Motor neuron (in vitro differentiated cells): Measurements from ENCODE around the gene ENO1. TPM values are rescaled to one million over a fixed set of nuclear protein-coding genes. Genes with fewer than 3 reads are reported as not detected.
A peak's percentile ranks its signal among the peaks of the same experiment; 100 is the strongest.
"Not testable (repeated sequence)": the region's sequence is repeated elsewhere in the genome, so short reads cannot be mapped to it uniquely, and the experiment has no call there.

ENCODE experiments used
- ATAC-seq, 8 experiments: fragments of 200-7000 bp; cut with Tn5 transposase; replicated peaks in 6 of 8; 2 replicates each; pipeline ENCODE4 v1.8.0; 2021; ENCODE audit warnings: mild to moderate bottlenecking in 8 of 8, moderate library complexity in 8 of 8
- H3K27ac ChIP-seq, 2 donors: fragments of 250-450 bp; sonication (Bioruptor Pico); 2 replicates each; pipeline ENCODE4 v1.9.0; 2021; ENCODE audit warnings: antibody characterized with exemption in 2 of 2, mild to moderate bottlenecking in 2 of 2, moderate library complexity in 1 of 2
- H3K4me1 ChIP-seq, 2 donors: fragments of 250-450 bp; sonication (Bioruptor Pico); replicated peaks in 1 of 2; 2 replicates each; pipeline ENCODE4 v1.6.1; 2021; ENCODE audit warnings: antibody characterized with exemption in 2 of 2, mild to moderate bottlenecking in 2 of 2, moderate library complexity in 1 of 2
- H3K4me3 ChIP-seq, 5 donors: fragments of 250-450 bp; sonication (Bioruptor Pico); 2 replicates each; pipeline ENCODE4 v1.9.0; 2021; ENCODE audit warnings: antibody characterized with exemption in 5 of 5, mild to moderate bottlenecking in 5 of 5, moderate library complexity in 4 of 5
- WGBS, 10 experiments: fragments of 450-650 bp; shearing (Covaris generic); methylation state at CpG; one replicate each; pipeline ENCODE4 v1.0.0; 2022; 5-methylcytosine and 5-hydroxymethylcytosine counted together
- in situ Hi-C, 9 experiments: fragments of 400-800 bp; cut with MboI; loops; one replicate each; pipeline ENCODE4 v1.15.0; 2021; ENCODE audit warnings: low sequenced_read_pairs in 9 of 9, low pct_unique_long_range_greater_than_20kb in 2 of 9; ENCODE audit not compliant: unreplicated experiment in 9 of 9
- total RNA-seq, 8 experiments: library from RNA; unstranded; fragments of 300-600 nt; gene quantifications; 2 replicates each; pipeline versions ENCODE4 v1.2.3 to v1.2.4, GENCODE V29; 2022

ENO1 gene
- total RNA-seq, 8 experiments from 2014 or later, result 1,090 to 3,052 (median 1,563) TPM

DNA sequence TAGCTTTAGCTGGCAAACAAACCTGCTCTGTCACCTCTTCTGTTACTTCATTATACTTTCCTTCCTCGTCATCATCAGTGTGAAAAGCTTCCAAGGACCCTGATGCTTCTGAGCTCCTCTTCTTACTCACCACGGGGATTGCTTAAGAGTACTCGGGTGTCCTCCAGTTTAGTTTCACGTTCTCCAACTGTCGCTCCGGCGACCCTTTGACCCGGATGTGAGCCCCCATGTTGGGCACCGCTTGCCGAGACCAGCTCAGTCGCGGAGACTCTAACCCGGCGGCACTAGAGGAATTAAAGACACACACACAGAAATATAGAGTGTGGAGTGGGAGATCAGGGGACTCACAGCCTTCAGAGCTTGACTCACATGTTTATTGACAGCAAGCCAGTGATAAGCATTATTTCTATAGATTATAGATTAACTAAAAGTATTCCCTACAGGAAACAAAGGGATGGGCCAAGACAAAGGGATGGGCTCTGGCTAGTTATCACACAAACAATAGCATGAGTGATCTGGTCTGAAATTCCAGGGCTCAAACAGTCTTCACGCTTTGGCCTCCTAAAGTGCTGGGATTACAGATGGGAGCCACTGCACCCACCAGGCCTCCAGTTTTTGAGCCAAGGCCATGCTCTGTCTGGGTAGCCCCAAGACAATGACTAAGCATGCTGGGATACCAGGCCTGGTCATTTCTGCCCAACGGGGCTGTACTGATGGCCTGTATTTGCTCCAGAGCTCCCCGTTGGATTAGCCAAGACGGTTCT lies 30.1 kb upstream of the ENO1 start:
- Histone ChIP-seq H3K27ac (no peak overlapping the region), H3K4me3 (no peak overlapping the region), H3K4me1 (peaks cover 7 to 9% of the 10 kb centered on the region in 2 donors)
- in situ Hi-C loops, result loop anchor here in 1 of 9 experiments (25.0 kb wide), 1 partner anchor 204 kb away; no protein-coding TSS in a partner anchor
- WGBS, 10 experiments, result 32 to 91% (median 57%) methylated on average over 2 to 17 of the region's 18 CpGs
- ATAC-seq, result peak in 3 of 8 experiments; percentile 29 to 38 (median 35)

DNA sequence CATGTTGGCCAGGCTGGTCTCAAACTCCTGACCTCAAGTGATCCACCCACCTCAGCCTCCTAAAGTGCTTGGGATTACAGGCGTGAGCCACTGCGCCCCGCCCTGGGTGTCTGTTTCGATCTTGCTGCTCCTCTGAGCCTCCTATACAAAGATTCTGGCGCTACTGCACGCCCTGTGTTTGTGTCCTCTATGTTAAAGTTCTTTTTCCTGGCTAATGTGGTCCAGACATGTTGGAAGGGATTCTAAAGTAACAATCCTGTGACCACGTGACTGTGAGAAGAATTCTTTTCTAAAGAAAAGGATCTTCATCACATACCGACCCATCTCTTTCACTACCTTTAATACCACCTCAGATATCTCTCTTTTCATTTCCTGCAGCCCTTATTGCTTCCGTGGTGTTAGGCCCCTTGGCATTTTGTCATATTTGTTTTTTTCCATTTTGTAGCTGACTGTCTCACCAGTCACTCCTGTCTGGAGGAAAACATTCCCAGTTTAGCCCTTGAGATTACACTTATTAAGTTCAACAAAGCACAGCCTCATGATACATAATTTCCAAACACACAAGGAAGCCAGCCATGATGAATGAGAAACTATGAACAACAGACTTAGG lies 27.2 kb upstream of the ENO1 start:
- 0 to 95% (median 88%) methylated on average over 1 to 9 of the region's 9 CpGs; no CpG with 5 or more reads in 1 of the 10 experiments for WGBS, 10 experiments
- ATAC-seq, result peak in 2 of 8 experiments; percentile 49 to 68
- in situ Hi-C loops, result loop anchor here in 1 of 9 experiments (25.0 kb wide), 1 partner anchor 207 kb away; no protein-coding TSS in a partner anchor
- H3K4me1 ChIP-seq, result peaks cover 7 to 9% of the 10 kb centered on the region in 2 donors
- H3K27ac ChIP-seq, result no peak overlapping the region
- no peak overlapping the region for H3K4me3 ChIP-seq

- peak in 4 of 8 experiments; percentile 62 to 96 (median 74) for ATAC-seq
- H3K27ac ChIP-seq, result no peak overlapping the region
- in situ Hi-C loops, result loop anchor here in 1 of 9 experiments (25.0 kb wide), 1 partner anchor 208 kb away; no protein-coding TSS in a partner anchor
- no peak overlapping the region for H3K4me3 ChIP-seq
- H3K4me1 ChIP-seq, result peaks cover 7 to 9% of the 10 kb centered on the region in 2 donors
- 0 to 100% (median 89%) methylated on average over 1 to 6 of the region's 6 CpGs; no CpG with 5 or more reads in 1 of the 10 experiments for whole genome bisulfite sequencing, 10 experiments
Observed at GRCh38 chr1:8903908-8904650, 25.6 kb upstream of the ENO1 start.

- Histone ChIP-seq H3K4me3 (no peak overlapping the region), H3K27ac (no peak overlapping the region), H3K4me1 (peaks cover 1 to 3% of the 10 kb centered on the region in 2 donors)
- 60 to 100% (median 95%) methylated on average over 1 to 6 of the region's 6 CpGs; no CpG with 5 or more reads in 3 of the 10 experiments for WGBS, 10 experiments
- in situ Hi-C loops, result loop anchor here in 1 of 9 experiments (25.0 kb wide), 1 partner anchor 209 kb away; no protein-coding TSS in a partner anchor
- peak in 1 of 8 experiments; percentile 55 for ATAC-seq
Observed at GRCh38 chr1:8903410-8903809, 24.9 kb upstream of the ENO1 start.

- in situ Hi-C loops, result loop anchor here in 1 of 9 experiments (25.0 kb wide), 1 partner anchor 210 kb away; no protein-coding TSS in a partner anchor
- no peaks in the 10 kb centered on the region for H3K4me1 ChIP-seq
- 80 to 100% (median 90%) methylated on average over 1 to 5 of the region's 5 CpGs; no CpG with 5 or more reads in 4 of the 10 experiments for WGBS, 10 experiments
- no peak overlapping the region for H3K4me3 ChIP-seq
- H3K27ac ChIP-seq, result no peak overlapping the region
- ATAC-seq, result no peak
Observed at GRCh38 chr1:8902765-8903164, 24.3 kb upstream of the ENO1 start.

GRCh38 chr1:8900684-8901083 lies 22.2 kb upstream of the ENO1 start:
- in situ Hi-C loops, result loop anchor here in 1 of 9 experiments (25.0 kb wide), 1 partner anchor 212 kb away; no protein-coding TSS in a partner anchor
- not testable (repeated sequence) for H3K4me1 ChIP-seq, H3K27ac ChIP-seq, ATAC-seq, H3K4me3 ChIP-seq
- WGBS, 10 experiments, result 71 to 100% (median 90%) methylated on average over 1 to 4 of the region's 4 CpGs; no CpG with 5 or more reads in 3 of the 10 experiments

- Histone ChIP-seq H3K4me1 (no peaks in the 10 kb centered on the region), H3K27ac (no peak overlapping the region), H3K4me3 (no peak overlapping the region)
- WGBS, 10 experiments, result 40 to 97% (median 87%) methylated on average over 2 to 7 of the region's 7 CpGs
- in situ Hi-C loops, result no loop called here
- no peak for ATAC-seq
Observed at GRCh38 chr1:8899046-8899445, 20.6 kb upstream of the ENO1 start.

GRCh38 chr1:8898418-8898817 lies 19.9 kb upstream of the ENO1 start:
- ATAC-seq, in situ Hi-C loops, H3K4me3 ChIP-seq, H3K27ac ChIP-seq, H3K4me1 ChIP-seq: not testable (repeated sequence)
- WGBS, 10 experiments, result 57 to 100% (median 88%) methylated on average over 1 to 4 of the region's 5 CpGs; no CpG with 5 or more reads in 2 of the 10 experiments

DNA sequence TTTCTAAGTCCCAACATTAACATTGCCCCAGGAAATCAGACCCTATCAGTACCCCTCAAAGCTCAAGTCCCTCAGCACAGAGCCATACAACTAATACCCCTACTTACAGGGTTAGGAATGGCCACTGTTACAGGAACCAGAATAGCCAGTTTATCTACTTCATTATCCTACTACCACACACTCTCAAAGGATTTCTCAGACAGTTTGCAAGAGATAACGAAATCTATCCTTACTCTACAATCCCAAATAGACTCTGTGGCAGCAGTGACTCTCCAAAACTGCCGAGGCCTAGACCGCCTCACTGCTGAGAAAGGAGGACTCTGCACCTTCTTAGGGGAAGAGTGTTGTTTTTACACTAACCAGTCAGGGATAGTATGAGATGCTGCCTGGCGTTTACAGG lies 19.0 kb upstream of the ENO1 start:
- H3K27ac ChIP-seq, ATAC-seq, H3K4me1 ChIP-seq, H3K4me3 ChIP-seq, in situ Hi-C loops: not testable (repeated sequence)
- 83 to 100% (median 95%) methylated on average over 1 to 2 of the region's 4 CpGs; no CpG with 5 or more reads in 6 of the 10 experiments for WGBS, 10 experiments

DNA sequence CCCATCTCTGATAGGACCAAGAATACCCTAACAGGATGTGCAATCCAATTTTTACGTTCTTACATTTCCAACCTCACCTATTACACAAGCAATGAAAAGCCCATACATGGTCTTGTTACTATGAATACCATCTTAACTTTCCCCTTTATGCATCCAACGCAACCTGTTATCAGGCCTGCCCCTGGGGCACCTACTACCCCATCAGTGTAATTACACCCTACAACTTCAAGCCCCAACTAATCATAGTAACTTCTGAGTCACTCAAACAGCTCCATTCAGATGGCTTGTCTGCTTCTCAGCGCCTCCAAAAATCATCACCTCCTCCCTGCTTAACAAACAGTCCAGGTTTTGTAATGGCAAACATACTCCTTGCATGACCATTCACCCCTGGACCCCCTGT lies 18.3 kb upstream of the ENO1 start:
- H3K27ac ChIP-seq, H3K4me1 ChIP-seq, H3K4me3 ChIP-seq, ATAC-seq, in situ Hi-C loops: not testable (repeated sequence)
- WGBS, 10 experiments, result 50 to 89% (median 66%) methylated on average over 1 to 3 of the region's 3 CpGs; no CpG with 5 or more reads in 2 of the 10 experiments

DNA sequence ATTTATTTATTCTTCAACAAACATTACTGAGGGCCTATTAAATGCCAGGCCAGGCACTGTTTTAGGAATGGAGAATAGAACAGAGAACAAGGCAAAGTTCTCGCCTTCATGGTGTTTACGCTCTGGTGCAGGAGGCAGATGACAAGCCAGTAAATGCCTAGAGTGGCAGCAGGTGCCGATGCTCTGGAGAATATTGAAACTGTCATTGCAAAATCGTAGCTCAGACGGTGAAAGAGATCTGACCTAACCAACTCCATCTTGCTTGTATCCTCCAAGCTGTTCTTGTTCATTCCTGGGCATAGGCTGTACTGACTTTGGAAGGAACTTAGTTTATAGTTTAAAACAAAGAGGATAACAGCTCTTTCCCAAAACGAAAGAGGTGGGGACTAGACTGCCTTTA lies 13.5 kb upstream of the ENO1 start:
- no peak for ATAC-seq
- WGBS, 10 experiments, result 75 to 93% (median 83%) methylated on average over 1 to 6 of the region's 6 CpGs; no CpG with 5 or more reads in 1 of the 10 experiments
- Histone ChIP-seq H3K4me1 (peaks cover 0 to 3% of the 10 kb centered on the region in 2 donors), H3K4me3 (no peak overlapping the region), H3K27ac (no peak overlapping the region)
- in situ Hi-C loops, result no loop called here

- no peak for ATAC-seq
- peaks cover 0 to 3% of the 10 kb centered on the region in 2 donors for H3K4me1 ChIP-seq
- H3K27ac ChIP-seq, result no peak overlapping the region
- in situ Hi-C loops, result no loop called here
- no peak overlapping the region for H3K4me3 ChIP-seq
- WGBS, 10 experiments, result 57 to 100% (median 82%) methylated on average over 1 to 3 of the region's 3 CpGs; no CpG with 5 or more reads in 4 of the 10 experiments
Observed at GRCh38 chr1:8891401-8891800, 12.9 kb upstream of the ENO1 start.
